ENCODE results near the gene CLPTM1L. TPM values are rescaled to one million over a fixed set of nuclear protein-coding genes. Genes with fewer than 3 reads are reported as not detected.

Gene CLPTM1L
- total RNA-seq = 305 and 379 TPM in 2 replicates

GRCh38 chr5:1344975-1345838, at the start of gene CLPTM1L:
TSS of gene CLPTM1L (minus strand) at chr5:1345099. CDS start at chr5:1344841, 258 bp downstream.

GRCh38 chr5:1294835-1295649, 49.9 kb downstream of the CLPTM1L start, which contains the start of gene TERT:
TSS of gene TERT (minus strand) at chr5:1295068. CDS start at chr5:1294989, 79 bp downstream.

Other genes starting within 250 kb of the CLPTM1L start
- 22.4 and 27.9 TPM in 2 replicates for gene SLC12A7, start 233.0 kb downstream of the CLPTM1L start, total RNA-seq
- gene SLC6A19, start 143.5 kb downstream of the CLPTM1L start, total RNA-seq = not detected in 2 replicates
- not detected in 2 replicates for gene SLC6A18, start 119.7 kb downstream of the CLPTM1L start, total RNA-seq
- gene TERT, start 50.0 kb downstream of the CLPTM1L start, total RNA-seq = not detected in 2 replicates
- gene SLC6A3, start 100.3 kb upstream of the CLPTM1L start, total RNA-seq = not detected in 2 replicates
- gene LPCAT1, start 178.9 kb upstream of the CLPTM1L start, total RNA-seq = 37.5 and 46.7 TPM in 2 replicates

Measured in endothelial cell of coronary artery (primary cell).